Islet precursor cell (in vitro differentiated cells): ENCODE results near the gene MAGED4.
A peak's percentile ranks its signal among the peaks of the same experiment; 100 is the strongest.
"Not testable (repeated sequence)": the region's sequence is repeated elsewhere in the genome, so short reads cannot be mapped to it uniquely, and the experiment has no call there.

Experiments
- DNase-seq: peaks from one replicate; pipeline ENCODE4 v3.0.0-alpha.2; 2018

Gene MAGED4, protein sequence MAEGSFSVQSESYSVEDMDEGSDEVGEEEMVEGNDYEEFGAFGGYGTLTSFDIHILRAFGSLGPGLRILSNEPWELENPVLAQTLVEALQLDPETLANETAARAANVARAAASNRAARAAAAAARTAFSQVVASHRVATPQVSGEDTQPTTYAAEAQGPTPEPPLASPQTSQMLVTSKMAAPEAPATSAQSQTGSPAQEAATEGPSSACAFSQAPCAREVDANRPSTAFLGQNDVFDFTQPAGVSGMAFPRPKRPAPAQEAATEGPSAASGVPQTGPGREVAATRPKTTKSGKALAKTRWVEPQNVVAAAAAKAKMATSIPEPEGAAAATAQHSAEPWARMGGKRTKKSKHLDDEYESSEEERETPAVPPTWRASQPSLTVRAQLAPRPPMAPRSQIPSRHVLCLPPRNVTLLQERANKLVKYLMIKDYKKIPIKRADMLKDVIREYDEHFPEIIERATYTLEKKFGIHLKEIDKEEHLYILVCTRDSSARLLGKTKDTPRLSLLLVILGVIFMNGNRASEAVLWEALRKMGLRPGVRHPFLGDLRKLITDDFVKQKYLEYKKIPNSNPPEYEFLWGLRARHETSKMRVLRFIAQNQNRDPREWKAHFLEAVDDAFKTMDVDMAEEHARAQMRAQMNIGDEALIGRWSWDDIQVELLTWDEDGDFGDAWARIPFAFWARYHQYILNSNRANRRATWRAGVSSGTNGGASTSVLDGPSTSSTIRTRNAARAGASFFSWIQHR

DNA sequence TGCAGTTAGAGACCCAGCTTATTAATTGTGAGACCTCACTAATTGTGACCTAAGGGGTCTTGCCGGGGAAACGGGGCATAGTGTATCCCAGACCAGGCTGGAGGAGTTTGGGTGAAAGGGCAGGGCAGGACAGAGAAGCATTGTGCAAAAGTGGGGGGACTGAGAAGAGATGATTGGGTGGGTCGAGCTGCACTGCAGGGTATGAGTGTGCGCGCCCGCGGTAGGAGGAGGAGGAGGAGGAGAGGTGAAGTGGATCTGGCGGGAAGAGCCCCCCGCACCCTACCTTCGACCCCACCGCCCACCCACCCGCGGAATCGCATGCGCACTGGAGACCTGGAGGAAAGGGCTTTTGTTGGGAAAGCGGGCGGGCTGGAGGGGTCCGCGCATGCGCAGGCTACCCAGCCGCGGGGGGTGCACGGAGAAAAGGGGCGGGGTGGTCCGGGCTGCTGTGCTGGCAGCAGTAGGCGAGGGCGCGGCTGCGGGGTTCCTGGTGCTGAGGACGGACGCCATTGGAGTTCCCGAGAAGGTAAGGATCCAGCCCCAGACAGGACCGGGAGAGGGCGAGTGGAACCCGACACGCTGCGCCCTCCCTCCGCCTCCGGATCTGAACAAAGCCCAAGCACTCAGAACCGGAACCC is at the start of gene MAGED4:
Gene MAGED4, plus strand, starts transcription at position 449 of the 638 bp plus-strand sequence. CDS start 1,035 bp downstream, outside the sequence.
- DNase-seq: not testable (repeated sequence)

DNA sequence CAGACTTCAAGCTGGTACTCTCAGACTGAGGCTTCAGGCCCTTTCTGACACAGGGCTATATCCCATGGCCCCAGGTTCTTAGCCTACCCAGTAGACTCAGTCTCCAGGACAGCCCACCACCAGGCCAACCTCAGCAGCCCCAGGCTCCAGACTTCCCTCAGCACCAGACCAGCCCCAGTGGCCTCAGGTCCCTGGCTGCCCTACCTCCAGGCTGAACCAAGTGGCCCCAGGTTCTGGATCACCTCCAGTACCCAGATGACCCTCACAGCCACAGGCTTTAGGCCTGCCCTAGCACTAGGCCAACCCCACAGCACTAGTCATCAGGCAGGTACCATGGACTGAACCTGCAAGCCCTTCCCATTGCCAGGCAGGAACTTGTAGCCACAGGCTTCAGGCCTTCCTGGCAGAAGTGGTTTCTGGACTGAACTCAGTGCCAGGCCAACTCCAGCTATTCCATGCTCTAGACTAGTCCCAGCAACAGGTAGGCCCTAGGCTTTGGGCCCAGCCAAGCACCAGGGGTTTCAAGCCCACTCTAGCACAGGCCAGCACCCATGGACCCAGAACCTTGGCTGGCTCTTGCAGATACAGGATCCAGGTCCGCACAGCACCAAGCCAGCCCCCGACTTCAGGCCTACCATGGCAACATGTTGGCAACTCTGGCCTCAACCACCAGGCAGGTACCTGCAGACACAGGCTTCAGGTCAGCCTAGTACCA is 45.7 kb upstream of the MAGED4 start:
- DNase-seq: peak; percentile 37

DNA sequence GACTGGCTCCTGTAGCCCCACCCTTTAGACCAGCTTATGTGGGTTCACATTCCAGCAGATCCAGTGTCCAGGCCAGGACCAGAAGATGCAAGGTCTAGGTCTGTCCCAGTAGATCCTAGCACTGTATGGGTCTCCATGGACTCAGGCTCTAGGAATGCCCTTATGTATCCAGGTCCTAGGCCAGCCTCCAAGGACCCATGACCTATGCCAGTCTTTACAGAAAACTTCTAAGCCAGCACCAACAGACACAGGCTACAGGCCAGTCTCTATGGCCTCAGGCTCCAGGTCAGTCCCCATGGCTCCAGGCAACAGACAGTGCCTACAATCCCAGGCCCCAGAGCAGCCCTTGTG is 45.2 kb upstream of the MAGED4 start:
- DNase-seq: no peak

DNA sequence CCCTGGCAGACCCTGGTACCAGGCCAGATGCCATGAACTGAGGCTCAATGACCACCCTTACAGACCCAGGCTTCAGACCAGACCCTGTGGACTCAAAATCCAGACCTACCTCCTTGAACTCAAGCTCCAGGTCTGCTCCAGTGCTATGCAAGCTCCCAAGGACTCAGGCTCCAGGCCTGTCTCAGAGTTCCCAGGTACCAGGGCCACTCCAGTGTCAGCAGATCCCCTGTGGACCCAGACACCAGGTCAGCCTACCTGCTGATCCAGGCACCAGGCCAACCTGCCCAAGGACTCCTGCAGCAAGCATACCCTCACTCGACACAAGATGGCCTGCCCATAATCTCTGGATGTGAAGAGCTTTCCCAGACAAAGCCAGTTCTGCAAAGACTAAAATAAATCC is 44.7 kb upstream of the MAGED4 start:
- DNase-seq: no peak

DNA sequence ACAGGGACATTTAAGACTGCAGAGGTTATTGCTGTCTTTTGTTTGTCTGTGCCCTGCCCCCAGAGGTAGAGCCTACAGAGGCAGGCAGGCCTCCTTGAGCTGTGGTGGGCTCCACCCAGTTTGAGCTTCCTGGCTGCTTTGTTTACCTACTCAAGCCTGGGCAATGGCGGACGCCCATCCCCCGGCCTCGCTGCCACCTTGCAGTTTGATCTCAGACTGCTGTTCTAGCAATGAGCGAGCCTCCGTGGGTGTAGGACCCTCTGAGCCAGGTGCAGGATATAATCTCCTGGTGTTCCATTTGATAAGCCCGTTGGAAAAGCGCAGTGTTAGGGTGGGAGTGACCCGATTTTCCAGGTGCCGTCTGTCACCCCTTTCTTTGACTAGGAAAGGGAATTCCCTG is 34.0 kb upstream of the MAGED4 start:
- DNase-seq: not testable (repeated sequence)

DNA sequence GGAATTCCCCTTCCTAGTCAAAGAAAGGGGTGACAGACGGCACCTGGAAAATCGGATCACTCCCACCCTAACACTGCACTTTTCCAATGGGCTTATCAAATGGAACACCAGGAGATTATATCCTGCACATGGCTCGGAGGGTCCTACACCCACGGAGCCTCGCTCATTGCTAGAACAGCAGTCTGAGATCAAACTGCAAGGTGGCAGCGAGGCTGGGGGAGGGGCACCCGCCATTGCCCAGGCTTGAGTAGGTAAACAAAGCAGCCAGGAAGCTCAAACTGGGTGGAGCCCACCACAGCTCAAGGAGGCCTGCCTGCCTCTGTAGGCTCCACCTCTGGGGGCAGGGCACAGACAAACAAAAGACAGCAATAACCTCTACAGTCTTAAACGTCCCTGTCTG is 24.5 kb upstream of the MAGED4 start:
- DNase-seq: not testable (repeated sequence)

DNA sequence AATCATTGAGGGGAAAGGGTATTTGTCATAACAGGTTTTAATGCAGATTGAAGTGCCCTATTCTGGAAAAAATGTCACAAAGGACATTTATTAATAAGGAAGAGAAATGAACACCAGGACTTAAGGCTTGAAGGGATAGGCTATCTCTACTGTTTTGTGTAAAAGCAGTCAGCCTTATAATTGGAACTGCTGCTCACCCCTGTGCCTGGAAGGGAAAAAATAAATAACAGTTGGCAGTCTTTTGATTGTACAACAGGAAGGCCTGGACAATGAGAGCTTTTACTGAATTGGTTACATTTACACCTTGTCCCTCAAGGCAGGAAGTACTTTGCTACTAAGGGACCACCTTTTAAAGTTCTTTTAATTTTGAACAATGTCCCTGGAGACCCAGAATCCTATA is 17.8 kb upstream of the MAGED4 start:
- no peak for DNase-seq

DNA sequence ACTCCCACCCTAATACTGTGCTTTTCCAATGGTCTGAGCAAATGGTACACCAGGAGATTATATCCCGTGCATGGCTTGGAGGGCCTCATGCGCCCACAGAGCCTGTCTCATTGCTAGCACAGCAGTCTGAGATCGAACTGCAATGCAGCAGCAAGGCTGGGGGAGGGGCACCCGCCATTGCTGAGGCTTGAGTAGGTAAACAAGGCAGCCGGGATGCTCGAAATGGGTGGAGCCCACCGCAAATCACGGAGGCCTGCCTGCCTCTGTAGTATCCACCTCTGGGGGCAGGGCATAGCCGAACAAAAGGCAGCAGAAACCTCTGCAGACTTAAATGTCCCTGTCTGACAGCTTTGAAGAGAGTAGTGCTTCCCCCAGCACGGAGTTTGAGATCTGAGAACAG is 13.6 kb upstream of the MAGED4 start:
- DNase-seq: not testable (repeated sequence)

DNA sequence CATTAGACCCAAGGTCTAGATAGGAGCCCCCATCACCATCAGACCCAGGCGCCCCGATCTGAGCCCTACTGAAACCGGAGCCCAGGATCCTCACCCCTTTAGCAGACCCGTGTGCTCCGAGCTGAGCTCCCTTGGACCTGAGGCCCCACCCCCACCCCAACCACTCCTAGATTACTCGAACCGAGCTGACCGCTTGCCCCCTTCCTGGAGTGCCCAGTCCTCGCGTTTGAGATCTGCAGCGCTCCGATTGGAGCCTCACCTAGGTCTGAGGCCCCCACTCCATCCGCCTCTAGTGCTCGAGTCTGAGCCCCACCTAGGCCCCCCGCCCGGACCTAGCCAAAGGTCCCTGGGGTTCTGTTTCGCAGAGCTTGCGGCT is 378 bp downstream of the MAGED4 start:
- not testable (repeated sequence) for DNase-seq

DNA sequence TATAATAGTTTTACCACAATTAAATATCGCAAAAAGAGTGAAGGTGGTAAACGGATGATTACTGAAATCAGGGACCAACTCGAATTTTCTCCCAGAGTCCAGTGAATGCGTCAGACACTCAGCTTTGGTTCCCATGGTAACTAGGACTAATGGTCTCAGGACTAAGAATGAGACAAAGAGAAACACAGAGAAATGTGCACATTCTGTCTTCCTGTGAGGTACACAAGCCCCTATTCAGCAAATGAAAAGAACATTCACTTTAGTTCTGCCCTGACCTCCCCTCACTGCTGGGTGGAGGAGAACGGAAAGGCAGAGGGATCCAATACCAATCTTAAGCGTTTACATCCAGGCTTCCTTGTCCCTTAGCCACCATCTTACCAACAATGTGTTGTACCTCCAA is 26.7 kb downstream of the MAGED4 start:
- DNase-seq: not testable (repeated sequence)

DNA sequence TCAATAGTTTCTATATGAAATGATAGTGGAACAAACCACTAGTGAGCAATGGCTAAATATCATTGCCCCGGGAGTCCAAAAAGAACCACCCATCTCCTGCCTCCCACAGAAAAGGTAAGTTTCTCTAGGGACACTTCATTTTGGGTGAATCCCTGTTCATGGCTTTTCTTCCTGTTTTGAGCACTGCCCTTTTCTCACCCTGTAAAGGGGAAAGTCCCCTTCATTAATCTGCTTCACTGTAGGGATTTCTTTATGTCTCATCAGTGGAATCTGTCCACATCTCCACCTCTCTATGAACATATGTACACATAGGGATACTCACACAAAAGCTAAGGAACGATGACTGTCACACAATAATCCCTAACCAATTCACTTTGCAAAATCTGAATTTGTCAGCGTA is 28.6 kb downstream of the MAGED4 start:
- no peak for DNase-seq

DNA sequence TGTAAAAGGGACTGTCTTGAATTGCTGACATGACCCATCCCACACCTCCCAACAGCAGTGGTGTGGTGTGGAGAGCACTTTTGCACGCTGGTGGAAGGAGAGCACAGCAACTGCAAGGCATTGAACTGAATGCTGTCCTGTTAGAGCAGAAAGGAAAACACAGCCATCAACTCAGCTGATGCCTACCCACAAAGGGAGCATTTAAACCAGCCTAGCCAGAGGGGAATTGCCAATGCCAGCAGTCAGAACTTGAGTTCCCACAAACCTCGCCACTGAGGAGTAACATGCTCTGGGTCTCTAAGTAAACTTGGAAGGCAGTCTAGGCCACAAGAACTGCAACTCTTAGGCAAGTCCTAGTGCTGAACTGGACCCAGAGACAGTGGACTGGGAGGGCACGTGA is 31.9 kb downstream of the MAGED4 start:
- DNase-seq: no peak

DNA sequence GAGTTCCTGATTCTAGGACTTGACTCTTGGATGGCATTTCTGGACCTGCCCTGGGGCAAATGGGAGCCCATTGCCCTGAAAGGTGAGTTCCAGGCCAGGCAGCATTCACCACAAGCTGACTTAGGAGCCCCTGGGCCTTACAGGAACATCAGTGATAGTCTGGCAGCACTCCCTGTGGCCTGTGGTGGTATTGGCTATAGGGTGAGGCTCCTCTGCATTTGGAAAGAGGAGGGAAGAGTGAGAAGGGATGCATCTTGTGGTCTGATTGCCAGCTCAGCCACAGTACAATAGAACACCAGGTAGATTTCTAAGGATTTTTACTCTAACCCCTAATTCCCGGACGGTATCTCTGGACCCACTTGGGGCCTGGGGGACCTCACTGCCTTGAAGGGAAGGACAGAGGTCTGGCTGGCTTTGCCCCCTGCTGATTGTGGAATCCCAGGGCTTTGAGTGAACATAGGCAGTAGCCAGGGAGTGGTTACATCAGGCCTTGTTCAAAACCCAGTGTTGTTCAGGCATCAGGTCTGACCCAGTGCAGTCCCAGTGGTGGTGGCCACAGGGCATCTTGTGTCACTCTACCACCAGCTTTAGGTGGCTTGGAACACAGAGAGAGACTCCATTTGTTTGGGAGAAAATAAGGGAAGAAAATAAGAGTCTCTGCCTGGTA is 32.9 kb downstream of the MAGED4 start:
- DNase-seq: peak; percentile 60

DNA sequence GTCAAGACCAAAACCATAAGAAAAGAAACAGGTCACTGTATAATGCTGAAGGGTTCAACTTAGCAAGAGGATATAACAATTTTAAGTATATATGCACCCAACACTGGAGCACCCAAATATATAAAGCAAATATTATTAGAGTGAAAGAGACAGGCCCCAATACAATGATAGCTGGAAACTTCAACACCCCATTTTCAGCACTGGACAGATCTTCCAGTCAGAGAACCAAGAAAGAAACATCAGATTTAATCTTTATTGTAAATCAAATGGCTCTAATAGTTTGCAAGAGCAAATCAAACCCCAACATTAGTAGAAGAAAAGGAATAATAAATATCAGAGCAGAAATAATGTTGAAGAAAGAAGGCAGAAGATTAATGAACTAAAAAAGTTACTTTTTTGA is 36.2 kb downstream of the MAGED4 start:
- no peak for DNase-seq
